Measurements from ENCODE around the gene TXNDC2.

TXNDC2 gene

DNA sequence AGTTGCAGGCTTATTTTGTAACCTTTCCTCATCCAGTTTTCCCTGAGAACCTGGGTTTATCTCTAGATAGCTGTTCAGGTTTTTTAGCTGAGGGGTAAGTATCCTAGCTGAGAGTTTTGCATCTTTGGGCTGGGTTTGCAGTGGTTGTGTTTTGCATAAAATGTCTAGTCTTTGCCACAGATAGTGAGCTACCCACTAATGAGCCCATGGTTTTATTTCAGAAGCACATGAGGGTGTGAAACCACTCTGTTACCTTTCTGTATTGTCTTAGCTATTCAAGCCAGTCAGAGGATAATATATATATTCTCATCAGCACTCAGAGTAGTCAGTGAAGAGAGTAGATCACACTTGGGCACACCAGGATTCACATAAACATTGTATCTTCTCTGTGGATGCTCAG is 24.6 kb upstream of the TXNDC2 start:
- no peak for DNase-seq

- DNase-seq, result no peak
Measured at GRCh38 chr18:9861933-9862332, 23.8 kb upstream of the TXNDC2 start.

DNA sequence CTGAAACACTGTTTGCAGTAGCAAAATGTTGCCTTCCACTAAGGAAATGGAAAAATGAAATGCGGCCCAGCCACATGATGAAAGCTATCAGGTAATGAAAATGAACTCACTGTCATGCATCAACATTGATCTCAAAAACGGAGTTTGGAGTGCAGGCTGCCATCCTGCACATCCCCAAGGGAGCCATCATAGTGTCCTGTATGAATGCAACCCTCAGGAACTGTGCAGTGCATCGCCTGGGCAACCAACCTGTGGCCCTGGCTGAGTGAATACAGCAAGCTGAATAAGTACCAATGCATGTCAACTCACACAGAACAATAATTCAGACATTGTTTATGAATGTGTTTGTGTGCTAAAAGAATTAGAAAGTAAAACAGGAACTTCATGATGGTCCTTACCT is 23.1 kb upstream of the TXNDC2 start:
- no peak for DNase-seq

- DNase-seq, result no peak
Measured at GRCh38 chr18:9863282-9863681, 22.5 kb upstream of the TXNDC2 start.

GRCh38 chr18:9865764-9866490 is 19.8 kb upstream of the TXNDC2 start:
- DNase-seq, result no peak

GRCh38 chr18:9866627-9867026 is 19.1 kb upstream of the TXNDC2 start:
- DNase-seq, result no peak

GRCh38 chr18:9867071-9867594 is 18.6 kb upstream of the TXNDC2 start:
- DNase-seq, result no peak

GRCh38 chr18:9868857-9869714 is 16.7 kb upstream of the TXNDC2 start:
- DNase-seq, result no peak

DNA sequence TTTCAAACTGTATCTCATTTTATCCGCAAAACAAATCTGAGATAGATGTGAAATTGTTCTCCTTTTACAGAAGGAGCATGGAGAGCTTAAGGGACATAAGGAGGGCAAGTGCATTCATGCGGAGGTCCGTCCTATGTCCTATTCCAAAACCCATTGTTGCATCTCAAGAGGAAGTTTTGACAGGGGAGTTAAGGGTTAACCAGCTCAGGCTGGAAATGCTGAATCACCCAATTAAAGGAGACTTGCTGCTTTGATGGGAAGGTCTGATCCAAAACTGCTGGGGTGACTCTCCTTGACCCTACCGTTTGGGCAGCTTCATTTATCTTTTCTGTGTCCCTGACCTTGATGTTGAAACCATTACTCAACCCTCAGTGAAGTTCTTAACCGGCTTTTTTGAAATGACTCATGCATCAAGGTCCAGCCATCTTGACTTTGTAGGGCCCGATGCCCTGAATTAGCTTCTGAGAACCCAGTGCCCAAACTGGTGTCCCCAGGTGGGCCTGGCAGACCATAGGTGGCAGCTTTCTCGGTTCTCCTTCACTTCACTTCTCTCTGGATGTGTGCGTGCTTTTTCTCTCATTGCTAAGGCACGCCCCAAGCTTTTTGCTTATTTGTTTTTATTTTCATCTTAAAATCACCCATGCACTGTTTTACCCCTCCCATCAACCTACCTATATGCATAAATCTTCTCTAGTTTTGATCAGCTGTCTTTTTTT is 15.9 kb upstream of the TXNDC2 start:
- no peak for DNase-seq

DNA sequence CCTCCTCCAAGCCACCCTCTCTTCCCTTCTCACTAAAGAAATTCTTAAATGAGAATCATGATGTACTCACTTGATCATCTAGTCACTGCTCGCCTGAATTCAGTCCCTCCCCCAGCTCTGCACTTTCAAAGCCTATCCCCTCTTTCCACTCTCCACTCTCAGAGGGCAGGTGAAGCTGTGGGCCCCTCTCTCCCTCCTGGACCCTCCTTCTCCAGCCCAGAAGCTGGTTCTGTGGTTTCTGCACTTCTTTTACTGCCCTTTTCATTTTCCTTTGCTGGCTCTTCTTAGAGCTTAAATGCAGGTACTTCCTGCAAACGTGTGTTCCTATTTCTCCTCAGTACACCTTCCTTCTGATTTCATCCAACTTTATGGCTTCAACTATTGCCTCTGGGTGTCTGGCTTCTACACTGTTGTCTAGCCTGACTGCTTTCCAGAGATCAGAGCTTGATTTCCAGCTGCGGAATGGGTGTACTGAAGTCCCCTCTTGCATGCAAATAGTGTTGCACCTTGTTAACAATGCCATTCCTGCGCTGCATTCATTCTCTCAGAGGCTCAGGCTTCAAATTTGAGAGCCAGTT is 15.3 kb upstream of the TXNDC2 start:
- no peak for DNase-seq

GRCh38 chr18:9871244-9871746 is 14.5 kb upstream of the TXNDC2 start:
- no peak for DNase-seq

GRCh38 chr18:9872823-9873222 is 12.9 kb upstream of the TXNDC2 start:
- DNase-seq, result no peak

- DNase-seq, result no peak
Measured at GRCh38 chr18:9874728-9875127, 11.0 kb upstream of the TXNDC2 start.

- DNase-seq, result no peak
Measured at GRCh38 chr18:9876212-9876866, 9.4 kb upstream of the TXNDC2 start.

DNA sequence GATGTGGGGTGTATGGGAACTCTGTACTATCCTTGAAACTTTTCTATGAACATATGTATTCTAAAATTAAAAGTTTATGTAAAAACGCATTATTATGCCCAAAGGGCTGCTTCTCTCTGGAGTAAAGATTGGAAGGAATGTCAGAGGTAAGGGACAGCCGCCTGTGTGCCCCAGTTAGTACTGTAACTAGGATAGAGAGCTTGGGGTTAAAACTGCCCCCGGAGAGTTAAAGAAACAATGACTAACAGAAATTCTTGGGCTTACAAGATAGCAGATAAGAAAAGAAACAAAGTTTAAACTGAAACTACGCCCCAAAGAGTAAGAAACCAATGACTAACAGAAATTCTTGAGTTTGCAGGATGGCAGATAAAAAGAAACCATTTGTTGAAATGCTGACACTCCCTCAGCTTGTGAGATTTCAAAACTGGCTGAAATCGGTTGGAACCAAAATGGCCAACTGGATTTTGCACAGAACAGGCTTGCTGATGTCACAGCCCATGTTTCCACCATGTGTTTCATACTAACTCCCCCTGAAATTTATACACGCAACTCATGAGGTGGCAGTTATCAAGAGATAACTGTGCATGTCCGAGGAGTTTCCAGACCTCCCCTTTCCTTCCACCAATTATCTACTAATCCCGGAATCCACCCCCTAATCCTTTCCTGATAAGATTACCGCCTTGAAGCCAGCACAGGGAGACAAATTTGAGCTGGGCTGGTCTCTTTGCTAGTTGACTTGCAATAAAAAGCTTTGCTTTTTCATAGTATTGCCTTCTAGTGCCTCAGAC is 8.7 kb upstream of the TXNDC2 start:
- no peak for DNase-seq

DNA sequence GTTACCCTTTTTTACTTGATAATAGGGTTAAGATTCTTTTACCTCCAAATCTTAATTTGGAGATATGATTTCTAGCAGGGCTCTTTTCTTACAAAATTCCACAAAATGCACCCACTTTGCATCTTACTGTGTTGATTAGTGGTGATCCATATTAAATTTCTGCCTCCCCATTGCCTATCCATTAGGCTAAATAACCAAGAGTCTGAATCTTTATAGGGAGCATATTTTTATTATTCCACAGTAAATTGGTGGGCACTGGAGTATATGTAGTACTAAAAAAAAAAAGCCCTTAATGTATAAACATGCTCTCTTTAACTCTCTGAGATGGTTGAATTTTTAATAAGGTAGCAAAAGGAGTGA is 8.1 kb upstream of the TXNDC2 start:
- DNase-seq, result no peak

DNA sequence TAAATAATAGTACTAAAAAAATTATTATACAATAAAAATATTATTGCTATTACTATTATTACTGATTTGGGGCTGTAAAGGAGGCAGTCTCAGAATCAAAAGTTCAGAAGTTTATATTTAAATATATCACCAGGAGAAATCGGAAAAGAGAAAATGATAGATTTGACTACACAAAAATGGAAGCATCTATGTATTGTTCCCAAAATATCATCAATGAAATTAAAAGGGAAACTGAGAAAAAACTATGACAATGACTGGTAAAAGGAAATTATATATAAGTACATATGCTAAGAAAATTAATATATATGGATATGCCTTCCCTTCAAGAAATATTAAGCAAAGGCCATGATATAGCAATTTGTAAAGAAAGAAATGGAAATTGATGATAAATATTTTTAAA is 7.7 kb upstream of the TXNDC2 start:
- no peak for DNase-seq

DNA sequence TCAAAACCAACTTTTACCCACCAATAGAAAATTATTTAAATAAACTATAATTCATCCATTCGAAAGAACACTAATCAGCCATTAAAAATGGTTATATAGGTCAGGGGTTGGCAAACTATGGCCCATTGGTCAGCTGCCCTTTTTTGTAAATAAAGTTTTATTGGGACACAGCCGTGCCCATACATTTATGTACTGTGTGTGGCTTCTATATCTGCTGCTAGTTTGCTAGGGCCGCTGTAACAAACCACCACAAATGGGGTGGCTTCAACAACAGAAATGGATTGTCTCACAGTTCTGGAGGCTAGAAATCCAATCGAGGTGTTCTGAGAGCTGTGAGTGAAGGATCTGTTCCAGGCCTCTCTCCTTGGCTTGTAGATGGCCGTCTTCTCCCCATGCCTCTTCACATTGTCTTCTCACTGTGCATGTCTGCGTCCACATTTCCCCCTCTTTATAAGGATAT is 7.0 kb upstream of the TXNDC2 start:
- no peak for DNase-seq

DNA sequence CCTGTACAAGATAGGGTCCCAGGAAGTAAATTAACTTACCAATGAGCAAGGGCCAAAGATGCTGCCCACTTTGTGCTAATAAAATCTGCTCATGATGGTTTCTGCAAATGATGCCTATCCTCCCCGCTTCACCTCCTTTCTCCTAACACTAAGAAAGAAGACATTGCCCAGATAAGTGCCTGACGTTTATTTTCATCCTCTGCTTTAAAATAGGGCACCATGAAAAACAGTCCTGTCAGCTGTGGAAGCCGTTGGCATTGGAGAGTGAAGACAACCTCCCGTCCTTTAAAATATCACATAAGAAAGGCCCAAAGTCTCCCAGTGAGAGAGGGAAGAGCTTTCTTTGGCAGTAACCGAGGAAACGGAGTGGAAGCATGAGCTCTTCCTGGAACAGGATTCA is 1.7 kb upstream of the TXNDC2 start:
- DNase-seq, result no peak

- no peak for DNase-seq
Measured at GRCh38 chr18:9884532-9885140, 1.1 kb upstream of the TXNDC2 start.

GRCh38 chr18:9886005-9886348 is 204 bp downstream of the TXNDC2 start:
- no peak for DNase-seq

Measured in stimulated activated naive CD4-positive, alpha-beta T cell treated with Interleukin-2 at 50 U/mL for 16 hours (primary cell).